Mammary epithelial cell (primary cell): ENCODE results near the gene TFAP2A.

ENCODE experiments used
- CTCF ChIP-seq, 2 donors: IDR thresholded peaks in 1 of 2; conservative IDR thresholded peaks in 1 of 2; 2 replicates each; pipeline ENCODE4 v1.5.1; 2011 to 2012; ENCODE audit warnings: inconsistent platforms in 2 of 2, low read length in 2 of 2, mild to moderate bottlenecking in 2 of 2, control low read depth in 1 of 2, low read depth in 1 of 2; ENCODE audit not compliant: insufficient read depth in 1 of 2; ENCODE audit errors: extremely low read depth in 1 of 2
- EZH2 ChIP-seq: IDR thresholded peaks from 2 replicates; pipeline ENCODE4 v1.6.1; 2012; ENCODE audit warnings: low read length, inconsistent platforms, borderline replicate concordance

GRCh38 chr6:10402648-10403311, 12.1 kb downstream of the TFAP2A start:
- TF ChIP-seq CTCF (conservative IDR thresholded peaks at IDR 0.05 in 1 of 2, IDR thresholded peaks at IDR 0.05 in 1 of 2; ENCODE audit: extremely low read depth in 1 of 2, insufficient read depth in 1 of 2, low read depth in 1 of 2, low read length in 2 of 2): no peak
- no peak for TF ChIP-seq EZH2
